DOHH2 (cell line): ENCODE measurements around the gene SIGLEC7.

Source experiments
- EZH2phosphoT487 ChIP-seq: fragments of 200-600 bp; sonication (generic); IDR thresholded peaks from 2 replicates; pipeline ENCODE4 v1.6.1; 2017; ENCODE audit warnings: borderline replicate concordance, mild to moderate bottlenecking, antibody characterized with exemption, low read length, moderate library complexity, mixed read lengths
- TF ChIP-seq, protein P1 (sequence below): fragments of 200-600 bp; sonication (generic); IDR thresholded peaks from one replicate; pipeline ENCODE4 v1.5.1; 2014; ENCODE audit warnings: antibody characterized with exemption, mild to moderate bottlenecking, low read depth, low read length; ENCODE audit not compliant: poor library complexity, severe bottlenecking

DNA sequence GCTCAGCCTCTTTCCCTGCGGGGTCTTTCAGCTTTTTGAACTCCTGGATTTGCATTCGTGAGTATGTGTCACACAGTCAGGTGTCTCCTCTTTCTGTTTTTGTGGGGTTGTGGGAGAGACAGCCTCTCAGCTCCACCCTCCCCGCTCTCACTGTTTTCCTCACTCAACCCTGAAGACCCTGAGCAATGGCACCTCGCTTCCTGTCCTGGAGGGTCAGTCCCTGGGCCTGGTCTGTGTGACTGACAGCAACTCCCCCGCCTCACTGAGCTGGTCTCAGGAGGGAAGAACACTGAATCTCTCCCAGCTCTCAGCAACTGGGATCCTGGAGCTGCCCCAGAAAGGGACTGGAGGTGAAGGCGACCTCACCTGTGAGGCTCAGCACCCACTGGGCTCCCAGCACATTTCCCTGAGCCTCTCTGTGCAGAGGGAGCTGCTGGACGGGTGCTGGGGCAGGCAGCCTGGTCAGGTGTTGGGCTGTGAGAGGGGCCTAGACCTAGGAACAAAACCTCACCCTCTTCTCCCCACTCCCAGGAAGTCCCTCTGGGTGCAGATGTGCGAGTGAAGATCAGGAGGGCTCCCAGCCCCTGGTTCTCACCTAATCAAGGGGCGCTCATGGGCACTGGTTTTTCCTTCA lies 4.2 kb upstream of the SIGLEC7 start:
- TF ChIP-seq, protein P1, sequence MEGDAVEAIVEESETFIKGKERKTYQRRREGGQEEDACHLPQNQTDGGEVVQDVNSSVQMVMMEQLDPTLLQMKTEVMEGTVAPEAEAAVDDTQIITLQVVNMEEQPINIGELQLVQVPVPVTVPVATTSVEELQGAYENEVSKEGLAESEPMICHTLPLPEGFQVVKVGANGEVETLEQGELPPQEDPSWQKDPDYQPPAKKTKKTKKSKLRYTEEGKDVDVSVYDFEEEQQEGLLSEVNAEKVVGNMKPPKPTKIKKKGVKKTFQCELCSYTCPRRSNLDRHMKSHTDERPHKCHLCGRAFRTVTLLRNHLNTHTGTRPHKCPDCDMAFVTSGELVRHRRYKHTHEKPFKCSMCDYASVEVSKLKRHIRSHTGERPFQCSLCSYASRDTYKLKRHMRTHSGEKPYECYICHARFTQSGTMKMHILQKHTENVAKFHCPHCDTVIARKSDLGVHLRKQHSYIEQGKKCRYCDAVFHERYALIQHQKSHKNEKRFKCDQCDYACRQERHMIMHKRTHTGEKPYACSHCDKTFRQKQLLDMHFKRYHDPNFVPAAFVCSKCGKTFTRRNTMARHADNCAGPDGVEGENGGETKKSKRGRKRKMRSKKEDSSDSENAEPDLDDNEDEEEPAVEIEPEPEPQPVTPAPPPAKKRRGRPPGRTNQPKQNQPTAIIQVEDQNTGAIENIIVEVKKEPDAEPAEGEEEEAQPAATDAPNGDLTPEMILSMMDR, result no peak
- no peak for TF ChIP-seq EZH2phosphoT487
